ENCODE results near the gene SYNDIG1L. TPM values are rescaled to one million over a fixed set of nuclear protein-coding genes. Genes with fewer than 3 reads are reported as not detected.

Gene SYNDIG1L
- total and polyA plus RNA-seq, 2 of the 8 experiments (the other 6 are each of a cell fraction or from before 2014, with no cell fraction given), result 3.0 to 3.2 TPM

- no peak overlapping the region for H3K56ac ChIP-seq (replicated peaks; ENCODE audit: insufficient read length, low read depth, low read length)
- ChIA-PET POLR2A (ENCODE audit: partially characterized antibody) (interaction anchor here (1.0 to 1.8 kb wide), 2 partner anchors 11 to 381 kb away, joined by 3 to 4 read pairs; no protein-coding TSS in a partner anchor), CTCF (ENCODE audit: partially characterized antibody) (interaction anchor here (0.7 to 4.8 kb wide), 4 partner anchors 8 to 71 kb away, joined by 3 to 25 read pairs (median 4); no protein-coding TSS in a partner anchor)
- H3K27ac ChIP-seq (ENCODE audit: low read depth, low read length), result no peak overlapping the region
- no peak overlapping the region for H2AFZ ChIP-seq (ENCODE audit: low read length)
- DNase-seq (ENCODE audit: low read depth in 1 of 2, low spot score in 2 of 2) (peak in 1 of 2 experiments; percentile 35), FAIRE-seq (no peak)
- no peak overlapping the region for H3K14ac ChIP-seq (ENCODE audit: insufficient read length)
- H3K4ac ChIP-seq (replicated peaks; ENCODE audit: insufficient read length, low read depth, low read length), result no peak overlapping the region
- H2BK5ac ChIP-seq (ENCODE audit: low read depth, low read length), result no peak overlapping the region; the same call in 1 of the 2 replicates
- no peak overlapping the region; a peak in 1 of 4 replicates for H3K4me2 ChIP-seq (ENCODE audit: insufficient read depth in 1 of 2, low read depth in 2 of 2, low read length in 2 of 2)
- H3K23me2 ChIP-seq (ENCODE audit: low read depth, low read length), result no peaks in the 10 kb centered on the region; the same call in 1 of the 2 replicates
- no peaks in the 10 kb centered on the region for H3K36me3 ChIP-seq (ENCODE audit: control insufficient read depth in 2 of 4, insufficient read depth in 4 of 4, low read length in 3 of 4)
- no peak overlapping the region for H3K9ac ChIP-seq (replicated peaks in 1 of 4; ENCODE audit: extremely low read depth in 1 of 4, low read depth in 3 of 4, low read length in 3 of 4)
- no peaks in the 10 kb centered on the region for H3K79me2 ChIP-seq (ENCODE audit: control insufficient read depth in 1 of 2, insufficient read depth in 2 of 2, low read length in 2 of 2)
- H4K5ac ChIP-seq (ENCODE audit: insufficient read length, low read depth, low read length), result no peak overlapping the region
- no peak overlapping the region for H3K23ac ChIP-seq (ENCODE audit: insufficient read length)
- no peak overlapping the region for H2AK5ac ChIP-seq (ENCODE audit: low read depth, low read length)
- H3K18ac ChIP-seq (ENCODE audit: extremely low read depth, low read length), result no peak overlapping the region
- H4K8ac ChIP-seq (ENCODE audit: extremely low read depth, insufficient read depth, low read length), result no peak overlapping the region
- no peak overlapping the region for H2BK15ac ChIP-seq (ENCODE audit: low read length)
- H3K79me1 ChIP-seq (ENCODE audit: low read depth, low read length), result no peaks in the 10 kb centered on the region
- H2BK20ac ChIP-seq (ENCODE audit: low read length), result no peak overlapping the region
- H2BK12ac ChIP-seq (ENCODE audit: low read depth, low read length), result no peak overlapping the region
- peaks cover 16 to 24% (median 22%) of the 10 kb centered on the region in 4 experiments for H3K4me1 ChIP-seq (replicated peaks in 1 of 4; ENCODE audit: control insufficient read depth in 3 of 4, insufficient read depth in 4 of 4, low read length in 3 of 4)
- TF ChIP-seq FOSL1 (IDR thresholded peaks at IDR 0.05; ENCODE audit: insufficient read depth, low read depth, low read length) (no peak), CEBPB (IDR thresholded peaks at IDR 0.05; ENCODE audit: low read depth, low read length) (no peak)
- H3K27me3 ChIP-seq (replicated peaks in 1 of 4; ENCODE audit: control insufficient read depth in 3 of 4, extremely low read depth in 1 of 4, insufficient read depth in 3 of 4, low read length in 3 of 4), result no peaks in the 10 kb centered on the region
- no peaks in the 10 kb centered on the region for H3K9me3 ChIP-seq (ENCODE audit: insufficient read depth in 2 of 2, low read depth in 1 of 2, low read length in 1 of 2)
- H2BK120ac ChIP-seq (replicated peaks; ENCODE audit: low read depth, low read length), result no peak overlapping the region
- H3K4me3 ChIP-seq (ENCODE audit: extremely low read depth in 1 of 4, insufficient read depth in 2 of 4, low read depth in 3 of 4, low read length in 4 of 4), result no peak overlapping the region
- H4K20me1 ChIP-seq (replicated peaks in 1 of 2; ENCODE audit: control insufficient read depth in 1 of 2, insufficient read depth in 2 of 2, low read length in 2 of 2), result no peaks in the 10 kb centered on the region
- no peak overlapping the region for H4K91ac ChIP-seq (replicated peaks; ENCODE audit: insufficient read length, low read length)
- WGBS, 2 experiments (ENCODE audit: extremely low coverage in 1 of 2, insufficient coverage in 1 of 2, insufficient read length in 1 of 2, insufficient replicate concordance in 2 of 2, low coverage in 1 of 2, low lambda C conversion rate in 2 of 2, missing lambda C conversion rate in 1 of 2), result 81% methylated on average over 2 of the region's 2 CpGs; no CpG with 5 or more reads in 1 of the 2 experiments
These were observed 8.3 kb upstream of the SYNDIG1L start for GRCh38 chr14:74434294-74434693.

Data from H1 (cell line).